PFSK-1 (cell line): ENCODE measurements around the gene PARD3B.

Source experiments
- FOXP2 ChIP-seq: optimal IDR thresholded peaks from 2 replicates; pipeline ENCODE3; 2011; ENCODE audit warnings: borderline replicate concordance, control low read depth, inconsistent platforms; ENCODE audit not compliant: insufficient read depth; ENCODE audit errors: extremely low read length, extremely low read depth
- POLR2AphosphoS5 ChIP-seq: IDR thresholded peaks from 2 replicates; pipeline ENCODE4 v1.6.1; 2012; ENCODE audit warnings: low read depth, mild to moderate bottlenecking, control low read depth, low read length, moderate library complexity
- SIN3A ChIP-seq: IDR thresholded peaks from 2 replicates; pipeline ENCODE4 v1.6.1; 2012; ENCODE audit warnings: mild to moderate bottlenecking, low read length, moderate library complexity, borderline replicate concordance; ENCODE audit not compliant: insufficient read depth
- TAF1 ChIP-seq: IDR thresholded peaks from 2 replicates; pipeline ENCODE4 v1.6.1; 2012; ENCODE audit warnings: low read length, control low read depth, borderline replicate concordance; ENCODE audit not compliant: insufficient read depth
- TF ChIP-seq, protein P1 (sequence below), 2 experiments: IDR thresholded peaks; 2 replicates each; pipeline versions ENCODE4 v1.6.1 to v1.8.0; 2011 to 2012; ENCODE audit warnings: low read depth in 2 of 2, low read length in 2 of 2, control low read depth in 1 of 2, inconsistent platforms in 1 of 2, mild to moderate bottlenecking in 1 of 2, moderate library complexity in 1 of 2; ENCODE audit not compliant: insufficient read depth in 1 of 2

Gene PARD3B

DNA sequence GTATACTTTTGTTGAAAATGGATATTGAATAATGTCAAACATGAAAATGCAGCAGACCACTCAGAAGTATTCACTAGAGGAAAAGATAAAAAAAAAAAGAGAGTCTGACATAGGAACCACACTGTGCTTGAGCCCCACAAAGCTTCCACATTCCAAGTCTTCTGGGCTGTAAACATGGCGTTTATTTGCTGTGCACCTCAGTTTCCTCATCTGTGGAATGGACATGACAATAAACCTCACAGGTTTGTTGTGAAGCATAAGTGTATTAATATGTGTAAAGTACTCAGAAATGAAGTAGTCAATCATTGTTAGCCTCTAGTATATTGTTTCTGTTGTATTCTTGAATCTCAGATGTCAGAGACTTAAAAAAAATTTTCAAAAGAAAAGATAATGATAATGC lies 611.2 kb downstream of the PARD3B start:
- TF ChIP-seq TAF1 (no peak), SIN3A (no peak), POLR2AphosphoS5 (no peak), FOXP2 (no peak)
- TF ChIP-seq, protein P1, sequence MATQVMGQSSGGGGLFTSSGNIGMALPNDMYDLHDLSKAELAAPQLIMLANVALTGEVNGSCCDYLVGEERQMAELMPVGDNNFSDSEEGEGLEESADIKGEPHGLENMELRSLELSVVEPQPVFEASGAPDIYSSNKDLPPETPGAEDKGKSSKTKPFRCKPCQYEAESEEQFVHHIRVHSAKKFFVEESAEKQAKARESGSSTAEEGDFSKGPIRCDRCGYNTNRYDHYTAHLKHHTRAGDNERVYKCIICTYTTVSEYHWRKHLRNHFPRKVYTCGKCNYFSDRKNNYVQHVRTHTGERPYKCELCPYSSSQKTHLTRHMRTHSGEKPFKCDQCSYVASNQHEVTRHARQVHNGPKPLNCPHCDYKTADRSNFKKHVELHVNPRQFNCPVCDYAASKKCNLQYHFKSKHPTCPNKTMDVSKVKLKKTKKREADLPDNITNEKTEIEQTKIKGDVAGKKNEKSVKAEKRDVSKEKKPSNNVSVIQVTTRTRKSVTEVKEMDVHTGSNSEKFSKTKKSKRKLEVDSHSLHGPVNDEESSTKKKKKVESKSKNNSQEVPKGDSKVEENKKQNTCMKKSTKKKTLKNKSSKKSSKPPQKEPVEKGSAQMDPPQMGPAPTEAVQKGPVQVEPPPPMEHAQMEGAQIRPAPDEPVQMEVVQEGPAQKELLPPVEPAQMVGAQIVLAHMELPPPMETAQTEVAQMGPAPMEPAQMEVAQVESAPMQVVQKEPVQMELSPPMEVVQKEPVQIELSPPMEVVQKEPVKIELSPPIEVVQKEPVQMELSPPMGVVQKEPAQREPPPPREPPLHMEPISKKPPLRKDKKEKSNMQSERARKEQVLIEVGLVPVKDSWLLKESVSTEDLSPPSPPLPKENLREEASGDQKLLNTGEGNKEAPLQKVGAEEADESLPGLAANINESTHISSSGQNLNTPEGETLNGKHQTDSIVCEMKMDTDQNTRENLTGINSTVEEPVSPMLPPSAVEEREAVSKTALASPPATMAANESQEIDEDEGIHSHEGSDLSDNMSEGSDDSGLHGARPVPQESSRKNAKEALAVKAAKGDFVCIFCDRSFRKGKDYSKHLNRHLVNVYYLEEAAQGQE (IDR thresholded peaks at IDR 0.05; ENCODE audit: insufficient read depth in 1 of 2, low read depth in 2 of 2, low read length in 2 of 2), result no peak

DNA sequence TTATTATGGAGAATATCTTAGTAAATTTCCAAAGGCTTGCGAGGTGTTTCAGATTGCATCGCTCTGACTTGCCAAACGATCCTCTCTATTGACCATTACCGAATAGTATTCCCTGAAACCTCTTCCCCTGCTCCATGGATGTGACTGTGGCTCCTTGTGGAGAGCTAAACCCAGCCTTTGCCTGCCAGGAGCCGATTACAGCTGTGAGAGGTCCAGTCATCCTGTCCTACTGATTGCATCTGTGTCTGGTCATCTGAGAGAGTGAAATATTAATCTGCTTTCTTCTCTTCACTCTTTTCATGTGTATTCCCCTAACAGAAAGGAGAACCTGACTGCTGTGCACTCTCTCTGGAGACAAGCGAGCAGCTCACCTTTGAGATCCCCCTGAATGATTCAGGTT lies 613.1 kb downstream of the PARD3B start:
- TF ChIP-seq, protein P1 (IDR thresholded peaks at IDR 0.05; ENCODE audit: insufficient read depth in 1 of 2, low read depth in 2 of 2, low read length in 2 of 2), result no peak
- TF ChIP-seq FOXP2 (no peak), SIN3A (no peak), TAF1 (no peak), POLR2AphosphoS5 (no peak)

DNA sequence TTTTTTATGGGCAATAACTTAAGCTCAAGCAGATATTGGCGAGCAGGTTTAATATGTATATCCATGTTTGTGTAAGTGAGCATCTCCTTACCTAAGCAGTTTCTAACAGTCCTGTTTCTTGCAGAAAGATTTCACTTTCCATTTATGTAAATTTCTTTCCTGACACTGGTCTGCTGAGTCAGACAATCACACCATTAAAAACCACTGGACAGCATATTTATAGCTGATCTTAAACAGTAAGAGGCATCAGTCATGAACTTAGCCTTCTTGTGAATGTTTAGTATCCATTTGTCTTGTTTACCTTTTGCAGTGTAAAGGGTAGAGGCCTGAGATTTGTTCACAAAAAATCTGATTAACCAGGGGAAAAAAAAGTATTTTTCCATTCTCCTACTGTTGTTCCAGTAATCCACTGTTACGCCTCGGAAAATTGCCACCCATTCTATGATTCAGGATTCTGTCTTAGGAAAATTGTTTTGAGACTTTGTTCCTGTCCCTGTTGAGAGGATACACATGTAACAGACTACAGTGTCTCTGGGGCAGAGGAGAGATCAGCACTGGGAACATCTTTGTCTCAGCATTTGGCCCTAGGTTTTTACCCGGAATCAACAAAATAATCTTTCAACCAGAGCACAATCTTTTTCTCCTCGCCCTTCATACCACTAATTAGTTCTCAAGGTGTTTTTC lies 616.0 kb downstream of the PARD3B start:
- no peak for TF ChIP-seq POLR2AphosphoS5
- TF ChIP-seq TAF1, result no peak
- no peak for TF ChIP-seq SIN3A
- TF ChIP-seq FOXP2, result no peak
- TF ChIP-seq, protein P1 (IDR thresholded peaks at IDR 0.05; ENCODE audit: insufficient read depth in 1 of 2, low read depth in 2 of 2, low read length in 2 of 2), result no peak

DNA sequence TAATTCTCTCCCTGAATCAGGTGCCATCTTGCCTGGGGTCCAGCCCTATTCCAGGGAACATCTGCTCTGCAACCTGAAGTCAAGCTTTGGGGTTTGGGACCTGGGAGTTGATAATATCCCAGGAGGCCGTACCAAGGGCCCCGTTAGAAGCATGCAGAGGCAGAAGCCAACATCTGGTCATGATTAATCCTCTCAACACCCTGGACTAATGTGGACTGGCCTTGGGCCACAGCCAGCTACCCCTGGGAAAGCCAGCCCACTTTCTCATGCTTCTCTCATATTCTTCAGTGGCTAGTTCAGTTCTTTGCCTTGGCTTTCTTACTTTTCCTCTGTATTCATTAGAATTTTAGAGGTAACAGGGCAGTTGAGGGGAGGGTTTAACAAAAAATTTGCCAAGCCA lies 621.5 kb downstream of the PARD3B start:
- TF ChIP-seq POLR2AphosphoS5 (no peak), FOXP2 (no peak), TAF1 (no peak), SIN3A (no peak)
- TF ChIP-seq, protein P1 (IDR thresholded peaks at IDR 0.05; ENCODE audit: insufficient read depth in 1 of 2, low read depth in 2 of 2, low read length in 2 of 2), result no peak

DNA sequence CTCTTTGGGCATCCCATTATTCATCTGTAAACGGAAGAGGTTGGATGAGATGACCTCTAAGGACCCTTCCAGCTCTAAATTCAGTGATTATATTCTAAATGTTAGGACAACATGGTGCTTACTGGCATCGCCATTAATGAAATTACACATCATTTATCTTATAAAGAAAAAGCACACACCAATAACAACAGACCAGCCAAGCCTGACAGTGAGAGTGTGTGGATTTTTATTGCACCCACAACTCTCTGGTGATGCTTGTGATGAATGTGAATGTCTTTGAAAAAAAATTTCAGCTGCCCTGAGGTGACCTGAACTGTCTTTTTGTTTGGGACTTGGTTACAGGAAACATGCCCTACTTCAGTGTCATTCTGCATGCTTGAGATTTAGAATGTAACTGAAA lies 623.7 kb downstream of the PARD3B start:
- TF ChIP-seq, protein P1 (IDR thresholded peaks at IDR 0.05; ENCODE audit: insufficient read depth in 1 of 2, low read depth in 2 of 2, low read length in 2 of 2), result no peak
